GM12801 (cell line): Measurements from ENCODE around the gene ZNF768.

Experiments used
- CTCF ChIP-seq: IDR thresholded peaks from one replicate; pipeline ENCODE4 v1.5.1; 2011; ENCODE audit warnings: control low read depth; ENCODE audit not compliant: insufficient read length; ENCODE audit errors: extremely low read depth

ZNF768 gene

GRCh38 chr16:30524575-30525568 is 1.5 kb downstream of the ZNF768 start:
- no peak for TF ChIP-seq CTCF

- TF ChIP-seq CTCF, result no peak
These were observed 2.4 kb downstream of the ZNF768 start for GRCh38 chr16:30523768-30524574.

GRCh38 chr16:30521873-30522641 is 4.3 kb downstream of the ZNF768 start:
- TF ChIP-seq CTCF, result no peak

GRCh38 chr16:30521476-30521872 is 4.9 kb downstream of the ZNF768 start:
- no peak for TF ChIP-seq CTCF

GRCh38 chr16:30519120-30520049 is 7.0 kb downstream of the ZNF768 start:
- no peak for TF ChIP-seq CTCF

- no peak for TF ChIP-seq CTCF
These were observed 7.8 kb downstream of the ZNF768 start for GRCh38 chr16:30518552-30518951.
